Muscle layer of colon (tissue), 2 donors: ENCODE results near the gene MAGEA1.

ENCODE experiments used
- H3K27ac ChIP-seq: one replicate; pipeline ENCODE4 v1.7.0; 2013; ENCODE audit warnings: low read depth, mild to moderate bottlenecking, low read length, moderate library complexity
- H3K27me3 ChIP-seq, 2 donors: one replicate each; pipeline ENCODE4 v1.7.0; 2013; ENCODE audit warnings: low read length in 2 of 2, mild to moderate bottlenecking in 2 of 2; ENCODE audit not compliant: insufficient read depth in 2 of 2, control insufficient read depth in 1 of 2
- H3K36me3 ChIP-seq: one replicate; pipeline ENCODE4 v1.7.0; 2013; ENCODE audit warnings: mild to moderate bottlenecking, low read length; ENCODE audit not compliant: insufficient read depth
- H3K4me1 ChIP-seq: one replicate; pipeline ENCODE4 v1.7.0; 2013; ENCODE audit warnings: mild to moderate bottlenecking, low read length; ENCODE audit not compliant: insufficient read depth
- H3K4me3 ChIP-seq, 2 donors: one replicate each; pipeline ENCODE4 v1.7.0; 2013; ENCODE audit warnings: low read length in 2 of 2, low read depth in 1 of 2, mild to moderate bottlenecking in 1 of 2, moderate library complexity in 1 of 2
- H3K9ac ChIP-seq: one replicate; pipeline ENCODE4 v1.7.0; 2013; ENCODE audit warnings: low read length
- H3K9me3 ChIP-seq: one replicate; pipeline ENCODE4 v1.7.0; 2013; ENCODE audit warnings: mild to moderate bottlenecking, low read length
- donor health status: abdominal sarcoma.
- donor health status: Adenocarcinoma of cecum.

The MAGEA1 gene

DNA sequence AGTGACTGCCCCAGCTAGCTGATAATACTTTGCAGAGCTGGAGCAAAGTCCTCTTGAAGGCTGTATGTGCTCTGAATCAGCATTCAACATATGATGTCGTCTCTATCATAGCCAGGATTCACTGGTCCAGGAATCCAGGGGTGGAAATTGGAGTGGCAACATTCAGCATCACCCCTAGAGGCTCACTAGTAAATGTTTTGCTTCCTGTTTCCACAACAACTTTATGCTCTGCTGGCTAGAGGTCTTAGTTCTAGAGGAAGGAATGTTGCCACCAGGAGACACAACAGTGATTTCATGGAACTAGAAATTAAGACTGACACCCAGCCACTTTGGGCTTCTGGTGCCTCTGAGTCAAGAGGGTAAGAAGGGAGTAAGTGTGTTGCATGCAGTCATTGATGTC is 11.3 kb downstream of the MAGEA1 start:
- Histone ChIP-seq H3K4me1 (no peaks in the 10 kb centered on the region), H3K36me3 (no peaks in the 10 kb centered on the region), H3K27ac (no peak overlapping the region), H3K27me3 (peaks cover 0 to 13% of the 10 kb centered on the region in 2 donors), H3K9me3 (no peaks in the 10 kb centered on the region), H3K9ac (no peak overlapping the region), H3K4me3 (no peak overlapping the region)

DNA sequence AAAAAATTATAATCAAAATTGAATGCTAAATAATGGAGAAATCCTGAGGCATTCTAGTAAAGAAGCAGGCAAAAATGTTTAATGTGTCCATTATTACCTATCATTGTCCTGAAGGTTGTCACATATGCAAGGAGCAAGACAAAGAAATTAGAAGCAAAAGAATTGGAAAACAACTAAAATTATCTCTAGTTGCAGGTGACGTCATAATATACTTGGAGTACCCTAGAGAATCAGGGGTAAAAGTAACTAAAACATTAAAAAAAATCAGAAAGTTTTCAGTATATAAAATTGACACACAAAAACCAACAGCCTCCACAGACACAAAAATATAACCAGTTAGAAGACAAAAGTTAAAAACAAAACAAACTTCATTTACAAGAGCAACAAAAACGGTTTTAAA is 21.4 kb downstream of the MAGEA1 start:
- no peak overlapping the region for H3K4me3 ChIP-seq
- no peaks in the 10 kb centered on the region for H3K9me3 ChIP-seq
- H3K4me1 ChIP-seq = no peaks in the 10 kb centered on the region
- H3K9ac ChIP-seq = no peak overlapping the region
- H3K36me3 ChIP-seq = no peaks in the 10 kb centered on the region
- no peaks in the 10 kb centered on the region for H3K27me3 ChIP-seq
- no peak overlapping the region for H3K27ac ChIP-seq

DNA sequence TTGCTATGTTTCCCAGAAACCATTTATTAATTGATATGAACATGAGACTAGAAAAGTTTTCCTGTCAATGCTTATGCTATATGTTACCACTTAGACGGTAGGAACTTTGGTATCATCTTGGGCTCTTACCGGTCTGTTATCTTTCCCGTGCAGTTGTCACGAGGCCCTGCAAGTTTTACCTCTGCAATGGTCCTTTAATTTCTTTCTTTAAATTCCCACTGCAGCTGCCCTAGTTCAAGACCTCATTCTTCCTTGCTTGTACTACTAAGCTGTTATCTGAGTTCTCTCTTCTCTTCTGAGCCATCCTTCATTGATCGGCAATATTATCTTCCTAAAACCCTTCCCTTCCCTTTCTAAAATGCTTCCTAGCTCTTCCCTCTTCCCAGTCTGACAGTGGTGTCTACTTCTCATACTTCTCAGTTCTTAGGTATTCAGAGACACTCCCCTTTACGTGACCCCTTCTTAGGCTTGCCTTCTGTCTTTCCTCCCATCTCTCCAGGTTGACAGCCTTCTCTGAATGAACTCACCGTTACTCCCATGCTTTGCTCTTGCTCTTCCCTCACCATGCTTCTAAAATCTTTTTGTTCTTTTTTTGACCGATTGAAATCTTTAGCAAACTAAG is 27.5 kb downstream of the MAGEA1 start:
- H3K27ac ChIP-seq = no peak overlapping the region
- H3K9me3 ChIP-seq = no peaks in the 10 kb centered on the region
- no peaks in the 10 kb centered on the region for H3K36me3 ChIP-seq
- H3K4me1 ChIP-seq = no peaks in the 10 kb centered on the region
- no peak overlapping the region for H3K4me3 ChIP-seq
- no peaks in the 10 kb centered on the region for H3K27me3 ChIP-seq
- no peak overlapping the region for H3K9ac ChIP-seq

DNA sequence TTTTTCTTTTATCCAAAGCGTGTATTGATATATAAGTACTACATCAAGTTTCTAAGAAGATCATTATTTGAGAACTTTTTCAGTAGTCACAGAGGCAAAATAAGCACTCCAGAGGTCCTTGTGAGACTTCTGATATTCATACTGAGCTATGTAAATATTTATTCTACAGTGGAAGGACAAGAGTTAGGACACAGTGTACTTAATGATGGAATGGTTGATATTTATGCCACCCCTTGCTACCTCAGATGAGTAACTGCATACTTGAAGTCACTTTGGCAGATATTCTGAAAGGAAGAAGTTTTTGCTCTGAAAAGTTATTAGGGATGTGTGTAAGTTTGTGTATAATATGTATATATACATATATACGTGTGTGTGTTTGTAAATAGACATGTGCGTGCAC is 30.3 kb downstream of the MAGEA1 start:
- Histone ChIP-seq H3K4me1 (no peaks in the 10 kb centered on the region), H3K4me3 (no peak overlapping the region), H3K36me3 (no peaks in the 10 kb centered on the region), H3K9me3 (no peaks in the 10 kb centered on the region), H3K27me3 (no peaks in the 10 kb centered on the region), H3K27ac (no peak overlapping the region), H3K9ac (no peak overlapping the region)

DNA sequence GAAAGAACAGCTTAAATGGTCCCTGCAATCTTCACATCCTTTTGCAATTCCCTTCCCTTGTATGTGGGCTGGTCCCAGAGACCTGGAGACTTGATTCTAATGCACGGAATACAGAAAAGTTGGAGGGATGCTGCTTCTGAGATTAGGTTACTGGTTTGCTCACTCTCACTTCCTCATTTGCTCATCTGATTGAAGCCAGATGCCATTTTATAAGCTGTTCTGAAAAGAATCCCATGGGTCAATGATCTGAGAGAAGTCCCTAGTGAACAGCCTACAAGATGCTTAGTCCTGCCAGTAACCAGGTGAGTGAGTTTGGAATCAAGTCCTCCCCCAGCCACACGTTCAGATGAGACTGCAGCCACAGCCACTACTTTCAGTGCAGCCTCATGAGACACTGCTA is 35.9 kb downstream of the MAGEA1 start:
- H3K9ac ChIP-seq = no peak overlapping the region
- peaks cover 0 to 5% of the 10 kb centered on the region in 2 donors for H3K27me3 ChIP-seq
- no peaks in the 10 kb centered on the region for H3K4me1 ChIP-seq
- H3K4me3 ChIP-seq = no peak overlapping the region
- no peaks in the 10 kb centered on the region for H3K9me3 ChIP-seq
- H3K27ac ChIP-seq = no peak overlapping the region
- no peaks in the 10 kb centered on the region for H3K36me3 ChIP-seq

- H3K9ac ChIP-seq = no peak overlapping the region
- H3K27ac ChIP-seq = no peak overlapping the region
- H3K9me3 ChIP-seq = no peaks in the 10 kb centered on the region
- no peaks in the 10 kb centered on the region for H3K4me1 ChIP-seq
- peaks cover 0 to 5% of the 10 kb centered on the region in 2 donors for H3K27me3 ChIP-seq
- no peaks in the 10 kb centered on the region for H3K36me3 ChIP-seq
- H3K4me3 ChIP-seq = no peak overlapping the region
Observed at GRCh38 chrX:153216926-153217325, 37.8 kb downstream of the MAGEA1 start.

GRCh38 chrX:153225438-153226098 is 46.5 kb downstream of the MAGEA1 start:
- Histone ChIP-seq H3K27ac (no peak overlapping the region), H3K4me1 (no peaks in the 10 kb centered on the region), H3K9me3 (no peaks in the 10 kb centered on the region), H3K36me3 (no peaks in the 10 kb centered on the region), H3K9ac (no peak overlapping the region), H3K4me3 (no peak overlapping the region), H3K27me3 (peaks cover 0 to 4% of the 10 kb centered on the region in 2 donors)

DNA sequence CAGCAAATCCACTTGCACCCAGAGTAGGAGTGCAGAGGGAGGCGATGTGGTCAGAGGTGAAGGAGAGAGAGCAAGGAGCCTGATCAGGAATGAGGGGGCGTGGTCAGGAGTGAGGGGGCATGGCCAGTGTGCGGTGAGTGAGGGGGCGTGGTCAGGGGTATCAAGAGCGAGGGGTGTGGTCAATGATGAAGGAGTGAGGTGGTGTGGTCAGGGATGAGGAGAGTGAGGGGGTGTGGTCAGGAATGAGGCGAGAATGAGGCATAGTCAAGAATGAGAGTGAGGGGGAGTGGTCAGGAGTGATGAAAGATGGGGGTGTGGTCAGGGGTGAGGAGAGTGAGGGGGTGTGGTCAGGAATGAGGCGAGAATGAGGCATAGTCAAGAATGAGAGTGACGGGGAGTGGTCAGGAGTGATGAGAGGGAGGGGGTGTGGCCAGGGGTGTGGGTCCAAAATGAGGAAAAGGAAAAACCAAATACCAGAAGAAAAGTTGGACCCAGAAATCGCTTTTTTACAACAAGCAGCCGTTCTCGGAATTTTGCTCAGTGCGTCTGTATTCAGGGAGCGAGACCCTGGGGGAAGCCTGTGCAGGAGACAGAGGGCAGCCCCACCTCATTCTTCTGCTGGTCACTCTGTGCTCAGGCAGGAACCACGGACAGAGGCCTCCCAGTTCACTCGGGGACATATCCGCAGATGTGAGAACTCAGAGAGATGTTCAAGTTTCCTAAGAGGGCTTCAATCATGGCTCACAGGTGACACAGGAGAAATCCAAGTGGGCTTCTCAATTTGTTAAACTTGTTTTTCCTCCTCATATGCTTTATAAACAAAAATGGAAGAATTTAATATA is 47.5 kb downstream of the MAGEA1 start:
- Histone ChIP-seq H3K36me3 (no peaks in the 10 kb centered on the region), H3K4me1 (no peaks in the 10 kb centered on the region), H3K9me3 (no peaks in the 10 kb centered on the region), H3K4me3 (no peak overlapping the region), H3K9ac (no peak overlapping the region), H3K27ac (no peak overlapping the region), H3K27me3 (peaks cover 0 to 4% of the 10 kb centered on the region in 2 donors)
